ENCODE data around the gene LRP5.

Gene LRP5

GRCh38 chr11:68295940-68296339, 16.5 kb upstream of the LRP5 start:
- Histone ChIP-seq H2AFZ (ENCODE audit: low read length) (no peak overlapping the region), H3K36me3 (ENCODE audit: insufficient read depth, low read length) (no peaks in the 10 kb centered on the region), H3K4me2 (ENCODE audit: low read depth, low read length, poor library complexity, severe bottlenecking) (no peak overlapping the region)

DNA sequence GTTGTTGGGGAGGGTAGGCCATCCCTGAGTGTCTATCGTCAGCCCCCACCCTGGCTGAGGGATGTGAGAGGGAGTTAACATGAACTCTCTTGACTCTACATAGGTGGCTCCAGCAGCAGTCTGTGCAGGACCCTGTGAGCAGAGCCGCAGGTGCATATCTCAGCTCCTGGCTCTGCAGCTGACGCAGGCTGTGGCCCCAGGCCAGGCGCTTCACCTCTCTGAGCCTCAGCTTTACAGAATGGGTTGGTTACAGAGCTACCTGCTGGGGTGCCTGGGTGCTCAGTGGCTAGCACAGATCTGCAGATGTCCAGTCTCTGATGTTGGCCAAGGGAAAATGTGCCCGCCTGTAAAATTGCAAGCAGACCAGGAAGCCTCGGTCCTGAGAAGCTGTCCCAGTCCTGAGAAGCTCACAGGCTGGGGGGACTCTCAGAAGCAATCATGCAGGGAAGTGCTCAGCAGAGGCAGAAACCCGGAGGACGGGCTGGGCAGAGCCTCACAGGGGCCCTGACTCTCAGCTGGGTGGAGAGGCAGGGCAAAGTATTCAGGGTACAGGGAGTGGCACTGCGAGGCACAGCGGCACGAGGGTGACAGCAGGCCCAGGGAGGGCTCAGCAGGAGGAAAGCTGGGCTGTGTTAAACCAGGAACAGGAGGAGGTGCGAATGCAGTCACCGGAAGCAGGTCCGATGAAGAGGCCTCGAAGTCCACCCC, 15.9 kb upstream of the LRP5 start:
- Histone ChIP-seq H3K36me3 (ENCODE audit: insufficient read depth, low read length) (no peaks in the 10 kb centered on the region), H3K9me2 (replicated peaks; ENCODE audit: low read depth, low read length) (no peaks in the 10 kb centered on the region), H3F3A (ENCODE audit: low read depth) (no peaks in the 10 kb centered on the region), H3K4me3 (ENCODE audit: low read length, poor library complexity, severe bottlenecking) (no peak overlapping the region), H2AFZ (ENCODE audit: low read length) (no peak overlapping the region), H3K4me1 (ENCODE audit: insufficient read depth, low read length, poor library complexity, severe bottlenecking) (no peaks in the 10 kb centered on the region), H3K9ac (ENCODE audit: low read depth, low read length, poor library complexity, severe bottlenecking) (no peak overlapping the region), H3K9me3 (ENCODE audit: insufficient read depth, low read depth, low read length) (no peaks in the 10 kb centered on the region), H3K27me3 (ENCODE audit: insufficient read depth, low read length, poor library complexity, severe bottlenecking) (no peaks in the 10 kb centered on the region), H3K79me2 (ENCODE audit: insufficient read depth, low read length) (no peaks in the 10 kb centered on the region), H3K4me2 (ENCODE audit: low read depth, low read length, poor library complexity, severe bottlenecking) (no peak overlapping the region), H4K20me1 (ENCODE audit: insufficient read depth, low read length, poor library complexity, severe bottlenecking) (no peaks in the 10 kb centered on the region)
- TF ChIP-seq, protein P1, sequence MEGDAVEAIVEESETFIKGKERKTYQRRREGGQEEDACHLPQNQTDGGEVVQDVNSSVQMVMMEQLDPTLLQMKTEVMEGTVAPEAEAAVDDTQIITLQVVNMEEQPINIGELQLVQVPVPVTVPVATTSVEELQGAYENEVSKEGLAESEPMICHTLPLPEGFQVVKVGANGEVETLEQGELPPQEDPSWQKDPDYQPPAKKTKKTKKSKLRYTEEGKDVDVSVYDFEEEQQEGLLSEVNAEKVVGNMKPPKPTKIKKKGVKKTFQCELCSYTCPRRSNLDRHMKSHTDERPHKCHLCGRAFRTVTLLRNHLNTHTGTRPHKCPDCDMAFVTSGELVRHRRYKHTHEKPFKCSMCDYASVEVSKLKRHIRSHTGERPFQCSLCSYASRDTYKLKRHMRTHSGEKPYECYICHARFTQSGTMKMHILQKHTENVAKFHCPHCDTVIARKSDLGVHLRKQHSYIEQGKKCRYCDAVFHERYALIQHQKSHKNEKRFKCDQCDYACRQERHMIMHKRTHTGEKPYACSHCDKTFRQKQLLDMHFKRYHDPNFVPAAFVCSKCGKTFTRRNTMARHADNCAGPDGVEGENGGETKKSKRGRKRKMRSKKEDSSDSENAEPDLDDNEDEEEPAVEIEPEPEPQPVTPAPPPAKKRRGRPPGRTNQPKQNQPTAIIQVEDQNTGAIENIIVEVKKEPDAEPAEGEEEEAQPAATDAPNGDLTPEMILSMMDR (conservative IDR thresholded peaks at IDR 0.05; ENCODE audit: low read length), result no peak

More at GRCh38 chr11:68295940-68296339, 16.5 kb upstream of the LRP5 start:
- no peaks in the 10 kb centered on the region for H3F3A ChIP-seq (ENCODE audit: low read depth)
- TF ChIP-seq, protein P1 (conservative IDR thresholded peaks at IDR 0.05; ENCODE audit: low read length), result no peak
- no peak for TF ChIP-seq EZH2phosphoT487 (IDR thresholded peaks at IDR 0.05; ENCODE audit: borderline replicate concordance)
- no peak overlapping the region for H3K9ac ChIP-seq (ENCODE audit: low read depth, low read length, poor library complexity, severe bottlenecking)
- H3K27me3 ChIP-seq (ENCODE audit: insufficient read depth, low read length, poor library complexity, severe bottlenecking), result no peaks in the 10 kb centered on the region
- H3K4me1 ChIP-seq (ENCODE audit: insufficient read depth, low read length, poor library complexity, severe bottlenecking), result no peaks in the 10 kb centered on the region
- H3K4me3 ChIP-seq (ENCODE audit: low read length, poor library complexity, severe bottlenecking), result no peak overlapping the region
- no peaks in the 10 kb centered on the region for H3K9me2 ChIP-seq (replicated peaks; ENCODE audit: low read depth, low read length)
- no peaks in the 10 kb centered on the region for H3K79me2 ChIP-seq (ENCODE audit: insufficient read depth, low read length)
- H4K20me1 ChIP-seq (ENCODE audit: insufficient read depth, low read length, poor library complexity, severe bottlenecking), result no peaks in the 10 kb centered on the region
- no peaks in the 10 kb centered on the region for H3K9me3 ChIP-seq (ENCODE audit: insufficient read depth, low read depth, low read length)

GRCh38 chr11:68297052-68297378, 15.4 kb upstream of the LRP5 start:
- Histone ChIP-seq H2AFZ (ENCODE audit: low read length) (no peak overlapping the region), H3K9ac (ENCODE audit: low read depth, low read length, poor library complexity, severe bottlenecking) (no peak overlapping the region)

More at GRCh38 chr11:68297052-68297378, 15.4 kb upstream of the LRP5 start:
- H3K9me2 ChIP-seq (replicated peaks; ENCODE audit: low read depth, low read length), result no peaks in the 10 kb centered on the region
- no peaks in the 10 kb centered on the region for H3K79me2 ChIP-seq (ENCODE audit: insufficient read depth, low read length)
- H3K4me2 ChIP-seq (ENCODE audit: low read depth, low read length, poor library complexity, severe bottlenecking), result no peak overlapping the region
- TF ChIP-seq, protein P1 (conservative IDR thresholded peaks at IDR 0.05; ENCODE audit: low read length), result no peak
- no peak for TF ChIP-seq EZH2phosphoT487 (IDR thresholded peaks at IDR 0.05; ENCODE audit: borderline replicate concordance)
- H4K20me1 ChIP-seq (ENCODE audit: insufficient read depth, low read length, poor library complexity, severe bottlenecking), result no peaks in the 10 kb centered on the region
- H3K4me1 ChIP-seq (ENCODE audit: insufficient read depth, low read length, poor library complexity, severe bottlenecking), result no peaks in the 10 kb centered on the region
- H3F3A ChIP-seq (ENCODE audit: low read depth), result no peaks in the 10 kb centered on the region
- H3K9me3 ChIP-seq (ENCODE audit: insufficient read depth, low read depth, low read length), result no peaks in the 10 kb centered on the region
- no peak overlapping the region for H3K4me3 ChIP-seq (ENCODE audit: low read length, poor library complexity, severe bottlenecking)
- H3K36me3 ChIP-seq (ENCODE audit: insufficient read depth, low read length), result no peaks in the 10 kb centered on the region
- no peaks in the 10 kb centered on the region for H3K27me3 ChIP-seq (ENCODE audit: insufficient read depth, low read length, poor library complexity, severe bottlenecking)

Measured in Loucy (cell line).